ENCODE data around the gene CREB5.

DNA sequence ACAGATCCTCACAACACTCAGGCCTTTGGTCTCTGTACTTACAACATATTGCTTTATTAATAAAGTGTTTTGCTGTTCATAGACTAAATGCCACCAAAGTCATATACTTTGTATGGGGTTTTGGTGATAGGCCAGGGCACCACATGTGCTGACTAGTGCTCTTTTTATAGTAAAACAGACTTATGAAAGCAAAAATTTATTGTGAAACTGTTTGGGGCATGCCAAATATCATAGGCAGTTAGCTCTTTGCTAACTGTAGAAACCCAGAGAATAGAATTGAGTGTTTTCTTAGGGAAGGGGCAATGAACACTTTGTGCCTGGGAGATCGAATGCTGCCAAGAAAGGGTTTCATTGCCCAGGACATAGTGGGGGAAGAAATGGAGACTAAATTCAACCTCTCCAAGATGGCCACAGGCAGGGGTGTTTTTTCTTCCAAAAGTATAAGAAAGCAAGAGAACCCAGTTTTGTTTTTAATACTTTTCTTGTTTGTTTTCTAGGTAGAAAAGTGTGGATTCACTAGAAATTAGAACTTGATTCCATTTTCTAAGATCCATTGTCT is 403.1 kb downstream of the CREB5 start:
- TF ChIP-seq EZH2 (IDR thresholded peaks at IDR 0.05; ENCODE audit: borderline replicate concordance, low read depth, low read length, severe bottlenecking) (no peak), POLR2A (IDR thresholded peaks at IDR 0.05; ENCODE audit: low read depth, low read length) (no peak), POLR2AphosphoS5 (IDR thresholded peaks at IDR 0.05; ENCODE audit: insufficient read depth, low read depth, low read length) (no peak), JUN (IDR thresholded peaks at IDR 0.05; ENCODE audit: borderline replicate concordance, insufficient read depth, insufficient read length, low read depth) (no peak), GATA2 (IDR thresholded peaks at IDR 0.05; ENCODE audit: insufficient read depth, insufficient read length, low read depth, low read length) (no peak)
- TF ChIP-seq, protein P1, sequence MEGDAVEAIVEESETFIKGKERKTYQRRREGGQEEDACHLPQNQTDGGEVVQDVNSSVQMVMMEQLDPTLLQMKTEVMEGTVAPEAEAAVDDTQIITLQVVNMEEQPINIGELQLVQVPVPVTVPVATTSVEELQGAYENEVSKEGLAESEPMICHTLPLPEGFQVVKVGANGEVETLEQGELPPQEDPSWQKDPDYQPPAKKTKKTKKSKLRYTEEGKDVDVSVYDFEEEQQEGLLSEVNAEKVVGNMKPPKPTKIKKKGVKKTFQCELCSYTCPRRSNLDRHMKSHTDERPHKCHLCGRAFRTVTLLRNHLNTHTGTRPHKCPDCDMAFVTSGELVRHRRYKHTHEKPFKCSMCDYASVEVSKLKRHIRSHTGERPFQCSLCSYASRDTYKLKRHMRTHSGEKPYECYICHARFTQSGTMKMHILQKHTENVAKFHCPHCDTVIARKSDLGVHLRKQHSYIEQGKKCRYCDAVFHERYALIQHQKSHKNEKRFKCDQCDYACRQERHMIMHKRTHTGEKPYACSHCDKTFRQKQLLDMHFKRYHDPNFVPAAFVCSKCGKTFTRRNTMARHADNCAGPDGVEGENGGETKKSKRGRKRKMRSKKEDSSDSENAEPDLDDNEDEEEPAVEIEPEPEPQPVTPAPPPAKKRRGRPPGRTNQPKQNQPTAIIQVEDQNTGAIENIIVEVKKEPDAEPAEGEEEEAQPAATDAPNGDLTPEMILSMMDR (IDR thresholded peaks at IDR 0.05; ENCODE audit: extremely low read depth in 1 of 2, insufficient read depth in 1 of 2, low read depth in 1 of 2, low read length in 2 of 2), result no peak
- TF ChIP-seq, protein P2, sequence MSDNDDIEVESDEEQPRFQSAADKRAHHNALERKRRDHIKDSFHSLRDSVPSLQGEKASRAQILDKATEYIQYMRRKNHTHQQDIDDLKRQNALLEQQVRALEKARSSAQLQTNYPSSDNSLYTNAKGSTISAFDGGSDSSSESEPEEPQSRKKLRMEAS (IDR thresholded peaks at IDR 0.05; ENCODE audit: insufficient read depth, insufficient read length), result no peak

All from endothelial cell of umbilical vein (primary cell).